SH-SY5Y (cell line): ENCODE results near the gene SYTL2.

Source experiments
- GATA2 ChIP-seq: IDR thresholded peaks from 2 replicates; pipeline ENCODE4 v1.6.1; 2011; ENCODE audit warnings: mild to moderate bottlenecking, low read depth, low read length
- GATA3 ChIP-seq: IDR thresholded peaks from 2 replicates; pipeline ENCODE4 v1.6.1; 2011; ENCODE audit warnings: low read depth, mild to moderate bottlenecking, low read length, moderate library complexity

- no peak for TF ChIP-seq GATA2
- no peak for TF ChIP-seq GATA3
Observed at GRCh38 chr11:85725510-85726258, 85.3 kb downstream of the SYTL2 start.
